Cardiac muscle cell (in vitro differentiated cells and primary cell): ENCODE results near the gene CNPPD1. TPM values are rescaled to one million over a fixed set of nuclear protein-coding genes. Genes with fewer than 3 reads are reported as not detected.
A peak's percentile ranks its signal among the peaks of the same experiment; 100 is the strongest.

ENCODE experiments used
- DNase-seq, 2 donors: peaks; one replicate each; pipeline versions ENCODE4 v3.0.0 to v3.0.0-alpha.2; 2010 to 2017; ENCODE audit warnings: low read depth in 1 of 2, low spot score in 1 of 2
- H3K27ac ChIP-seq: fragments of 200-600 bp; sonication (generic); 2 replicates; pipeline ENCODE4 v1.5.1; 2016
- H3K27me3 ChIP-seq: fragments of 200-600 bp; sonication (generic); 2 replicates; pipeline ENCODE4 v1.6.0; 2016; ENCODE audit warnings: control low read depth
- H3K36me3 ChIP-seq: fragments of 200-600 bp; sonication (generic); 2 replicates; pipeline ENCODE4 v1.5.1; 2016; ENCODE audit warnings: control low read depth
- H3K4me1 ChIP-seq: fragments of 200-600 bp; sonication (generic); 2 replicates; pipeline ENCODE4 v1.8.1; 2017; ENCODE audit warnings: low read depth, mild to moderate bottlenecking, mixed run types
- H3K4me3 ChIP-seq: fragments of 200-600 bp; sonication (generic); 2 replicates; pipeline ENCODE4 v1.5.1; 2016; ENCODE audit warnings: mild to moderate bottlenecking
- H3K9me3 ChIP-seq: fragments of 200-600 bp; sonication (generic); 2 replicates; pipeline ENCODE4 v1.5.1; 2017; ENCODE audit warnings: low read depth, mild to moderate bottlenecking, control low read depth
- CTCF ChIP-seq: IDR thresholded peaks from 2 replicates; pipeline ENCODE4 v1.5.1; 2012; ENCODE audit warnings: low read depth, mild to moderate bottlenecking, low read length
- polyA plus RNA-seq: library from polyadenylated mRNA; unstranded; fragments of >200 nt; fragmentation: Nextera tagmentation; extraction: Ambion mirVana; gene quantifications from 2 replicates; pipeline ENCODE4 v1.2.1, GENCODE V29; 2016
- total RNA-seq: library from RNA; depleted of rRNA; stranded (reverse); fragments of >200 nt; gene quantifications from 2 replicates; pipeline ENCODE4 v1.2.3, GENCODE V29; 2016

The CNPPD1 gene
- total and polyA plus RNA-seq, 2 experiments from 2014 or later, result 42.6 to 81.9 TPM

- Histone ChIP-seq H3K4me1 (peaks cover 4% of the 10 kb centered on the region), H3K4me3 (no peak overlapping the region), H3K27ac (no peak overlapping the region), H3K27me3 (no peaks in the 10 kb centered on the region), H3K9me3 (no peaks in the 10 kb centered on the region), H3K36me3 (peaks cover 3% of the 10 kb centered on the region)
- TF ChIP-seq CTCF, result no peak
- DNase-seq, result no peak
Observed at GRCh38 chr2:219157396-219157795, 19.3 kb downstream of the CNPPD1 start.

- peak; percentile 85 to 90 for DNase-seq
- Histone ChIP-seq H3K27ac (no peak overlapping the region), H3K4me3 (no peak overlapping the region), H3K9me3 (no peaks in the 10 kb centered on the region), H3K36me3 (peaks cover 3% of the 10 kb centered on the region), H3K4me1 (peaks cover 4% of the 10 kb centered on the region), H3K27me3 (no peaks in the 10 kb centered on the region)
- peak; percentile 46 for TF ChIP-seq CTCF
Observed at GRCh38 chr2:219155054-219155644, 21.6 kb downstream of the CNPPD1 start.

- Histone ChIP-seq H3K4me1 (no peaks in the 10 kb centered on the region), H3K27me3 (no peaks in the 10 kb centered on the region), H3K27ac (no peak overlapping the region), H3K9me3 (no peaks in the 10 kb centered on the region), H3K4me3 (no peak overlapping the region), H3K36me3 (peaks cover 7% of the 10 kb centered on the region)
- DNase-seq, result peak in 1 of 2 donors; percentile 48
- TF ChIP-seq CTCF, result no peak
Observed at GRCh38 chr2:219149667-219150066, 27.1 kb downstream of the CNPPD1 start.

- H3K27ac ChIP-seq, result no peak overlapping the region
- DNase-seq, result peak in 1 of 2 donors; percentile 47
- H3K27me3 ChIP-seq, result no peaks in the 10 kb centered on the region
- no peaks in the 10 kb centered on the region for H3K9me3 ChIP-seq
- no peak overlapping the region for H3K4me3 ChIP-seq
- H3K36me3 ChIP-seq, result peaks cover 9% of the 10 kb centered on the region
- H3K4me1 ChIP-seq, result no peaks in the 10 kb centered on the region
- peak; percentile 14 for TF ChIP-seq CTCF
Observed at GRCh38 chr2:219142329-219142728, 34.4 kb downstream of the CNPPD1 start.

- Histone ChIP-seq H3K4me1 (no peaks in the 10 kb centered on the region), H3K4me3 (no peak overlapping the region), H3K9me3 (no peaks in the 10 kb centered on the region), H3K27ac (no peak overlapping the region), H3K36me3 (peaks cover 6% of the 10 kb centered on the region), H3K27me3 (no peaks in the 10 kb centered on the region)
- TF ChIP-seq CTCF, result no peak
- no peak for DNase-seq
Observed at GRCh38 chr2:219140722-219141121, 36.0 kb downstream of the CNPPD1 start.
